Mesenchymal stem cell (in vitro differentiated cells and primary cell): ENCODE measurements around the gene PTH2.

Experiments used
- DNase-seq: peaks from one replicate; pipeline ENCODE4 v3.0.0-alpha.2; 2013
- H2AFZ ChIP-seq: one replicate; pipeline ENCODE4 v1.6.1; 2013; ENCODE audit warnings: low read depth, mild to moderate bottlenecking, control low read depth, inconsistent platforms, low read length, moderate library complexity
- H2AK5ac ChIP-seq: 2 replicates; pipeline ENCODE4 v1.6.1; 2013; ENCODE audit warnings: low read length, moderate library complexity, mild to moderate bottlenecking, inconsistent platforms; ENCODE audit not compliant: severe bottlenecking
- H2BK120ac ChIP-seq: one replicate; pipeline ENCODE4 v1.6.1; 2013; ENCODE audit warnings: low read depth, mild to moderate bottlenecking, inconsistent platforms, low read length, moderate library complexity
- H2BK12ac ChIP-seq, 2 experiments: one replicate each; pipeline ENCODE4 v1.6.1; 2013; ENCODE audit warnings: inconsistent platforms in 2 of 2, low read length in 2 of 2, mild to moderate bottlenecking in 2 of 2, moderate library complexity in 2 of 2, control low read depth in 1 of 2
- H2BK15ac ChIP-seq: one replicate; pipeline ENCODE4 v1.6.1; 2013; ENCODE audit warnings: mild to moderate bottlenecking, low read depth, inconsistent platforms; ENCODE audit not compliant: poor library complexity, severe bottlenecking
- H2BK5ac ChIP-seq: 2 replicates; pipeline ENCODE4 v1.6.1; 2013; ENCODE audit warnings: low read depth, mild to moderate bottlenecking, low read length, control low read depth, inconsistent platforms; ENCODE audit not compliant: poor library complexity, severe bottlenecking
- H3K14ac ChIP-seq, 2 experiments: one replicate each; pipeline ENCODE4 v1.6.1; 2013; ENCODE audit warnings: inconsistent platforms in 2 of 2, low read length in 2 of 2, control low read depth in 1 of 2, mild to moderate bottlenecking in 1 of 2, moderate library complexity in 1 of 2
- H3K18ac ChIP-seq, 2 experiments: one replicate each; pipeline ENCODE4 v1.6.1; 2013; ENCODE audit warnings: inconsistent platforms in 2 of 2, low read length in 2 of 2, control low read depth in 1 of 2, low read depth in 1 of 2, mild to moderate bottlenecking in 1 of 2
- H3K23ac ChIP-seq, 2 experiments: one replicate each; pipeline ENCODE4 v1.6.1; 2013; ENCODE audit warnings: inconsistent platforms in 2 of 2, low read length in 2 of 2, mild to moderate bottlenecking in 2 of 2, moderate library complexity in 2 of 2, control low read depth in 1 of 2
- H3K27ac ChIP-seq: 2 replicates; pipeline ENCODE4 v1.5.1; 2013; ENCODE audit warnings: mild to moderate bottlenecking, moderate library complexity, low read length, control low read depth, inconsistent platforms; ENCODE audit not compliant: poor library complexity, severe bottlenecking
- H3K27me3 ChIP-seq, 2 experiments: 2 replicates each; pipeline versions ENCODE4 v1.6.1 to v1.7.0; 2013; ENCODE audit warnings: low read length in 2 of 2, mild to moderate bottlenecking in 2 of 2, moderate library complexity in 2 of 2, control low read depth in 1 of 2, inconsistent platforms in 1 of 2; ENCODE audit not compliant: control insufficient read depth in 1 of 2, insufficient read depth in 1 of 2
- H3K36me3 ChIP-seq, 2 experiments: 2 replicates each; pipeline versions ENCODE4 v1.6.1 to v1.7.0; 2013; ENCODE audit warnings: low read length in 2 of 2, control low read depth in 1 of 2, inconsistent platforms in 1 of 2, low read depth in 1 of 2, mild to moderate bottlenecking in 1 of 2; ENCODE audit not compliant: insufficient read depth in 2 of 2, control insufficient read depth in 1 of 2
- H3K4ac ChIP-seq, 2 experiments: one replicate each; pipeline ENCODE4 v1.6.1; 2013; ENCODE audit warnings: inconsistent platforms in 2 of 2, low read length in 2 of 2, mild to moderate bottlenecking in 2 of 2, moderate library complexity in 2 of 2, control low read depth in 1 of 2, low read depth in 1 of 2
- H3K4me1 ChIP-seq: 2 replicates; pipeline ENCODE4 v1.6.1; 2013; ENCODE audit warnings: low read depth, low read length, control low read depth; ENCODE audit not compliant: control insufficient read depth, insufficient read depth
- H3K4me2 ChIP-seq: 2 replicates; pipeline ENCODE4 v1.6.1; 2013; ENCODE audit warnings: low read length, mild to moderate bottlenecking, inconsistent platforms; ENCODE audit not compliant: poor library complexity, severe bottlenecking
- H3K4me3 ChIP-seq, 2 experiments: 2 replicates each; pipeline versions ENCODE4 v1.5.1 to v1.7.0; 2013; ENCODE audit warnings: low read length in 2 of 2, mild to moderate bottlenecking in 2 of 2, control low read depth in 1 of 2, low read depth in 1 of 2; ENCODE audit not compliant: insufficient read depth in 1 of 2
- H3K79me1 ChIP-seq: replicated peaks from 2 replicates; pipeline ENCODE4 v1.6.1; 2013; ENCODE audit warnings: mild to moderate bottlenecking, control low read depth, low read length, inconsistent platforms; ENCODE audit not compliant: poor library complexity, severe bottlenecking
- H3K9ac ChIP-seq: 2 replicates; pipeline ENCODE4 v1.7.0; 2013; ENCODE audit warnings: mild to moderate bottlenecking, low read length, moderate library complexity
- H3K9me3 ChIP-seq: 2 replicates; pipeline ENCODE4 v1.7.0; 2013; ENCODE audit warnings: mild to moderate bottlenecking, low read length; ENCODE audit not compliant: control insufficient read depth
- H4K8ac ChIP-seq: one replicate; pipeline ENCODE4 v1.6.1; 2013; ENCODE audit warnings: inconsistent platforms, mild to moderate bottlenecking, low read length, moderate library complexity
- H4K91ac ChIP-seq: one replicate; pipeline ENCODE4 v1.6.1; 2013; ENCODE audit warnings: mild to moderate bottlenecking, low read length, inconsistent platforms
- WGBS: methylation state at CpG from one replicate; pipeline ENCODE4 v1.1.7; 2013; ENCODE audit warnings: mixed read lengths; 5-methylcytosine and 5-hydroxymethylcytosine counted together

Gene PTH2

DNA sequence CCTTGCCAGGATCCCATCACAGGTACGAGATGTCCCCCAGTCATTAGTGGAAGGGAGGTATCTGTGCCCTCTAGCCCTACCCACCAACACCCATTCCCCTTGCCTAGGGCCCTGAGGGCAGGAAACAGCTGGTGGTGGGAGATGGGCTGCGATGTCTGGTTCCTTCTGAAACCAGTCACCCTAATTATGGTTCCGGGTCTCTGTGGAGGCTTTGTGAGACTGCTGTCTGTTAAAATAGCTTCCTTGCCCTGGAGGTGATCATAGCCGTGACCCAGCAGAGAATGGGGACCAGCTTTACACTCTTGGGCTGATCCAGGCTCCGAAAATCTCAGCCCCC is 35.3 kb upstream of the PTH2 start:
- Histone ChIP-seq H3K9ac (peak overlapping the region; percentile 76), H3K4me1 (peaks cover 6% of the 10 kb centered on the region), H4K8ac (no peak overlapping the region), H3K4me3 (no peak overlapping the region), H3K27ac (no peak overlapping the region), H2BK5ac (no peak overlapping the region), H3K4me2 (no peak overlapping the region), H4K91ac (no peak overlapping the region), H3K9me3 (no peaks in the 10 kb centered on the region), H3K4ac (no peak overlapping the region), H3K23ac (no peak overlapping the region), H3K18ac (no peak overlapping the region), H2BK15ac (no peak overlapping the region), H3K79me1 (peaks cover 24% of the 10 kb centered on the region), H3K27me3 (no peaks in the 10 kb centered on the region), H2BK120ac (no peak overlapping the region), H3K36me3 (peaks cover 3 to 22% of the 10 kb centered on the region in 2 experiments), H2BK12ac (no peak overlapping the region), H2AK5ac (no peak overlapping the region), H2AFZ (no peak overlapping the region), H3K14ac (no peak overlapping the region)
- DNase-seq: no peak
- 98% methylated on average over 5 of the region's 5 CpGs for WGBS

DNA sequence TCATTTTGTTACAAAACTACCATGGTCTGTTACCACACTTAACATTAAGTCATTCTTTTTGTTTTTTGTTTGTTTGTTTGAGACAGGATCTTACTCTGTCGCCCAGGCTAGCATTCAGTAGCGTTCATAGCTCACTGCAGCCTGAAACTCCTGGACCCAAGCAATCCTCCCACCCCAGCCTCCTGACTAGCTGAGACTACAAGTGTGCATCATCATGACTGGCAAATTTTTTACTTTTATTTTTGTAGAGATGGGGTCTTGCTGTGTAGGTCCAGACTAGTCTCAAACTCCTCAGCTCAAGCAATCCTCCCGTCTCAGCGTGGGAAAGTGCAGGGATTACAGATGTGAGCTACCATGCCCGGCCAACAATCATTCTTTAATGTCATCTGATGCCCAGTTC is 33.1 kb upstream of the PTH2 start:
- H3K4me3 ChIP-seq: no peak overlapping the region
- no peak overlapping the region for H2BK5ac ChIP-seq
- no peak overlapping the region for H3K18ac ChIP-seq
- H4K91ac ChIP-seq: no peak overlapping the region
- no peak overlapping the region for H2BK120ac ChIP-seq
- H3K79me1 ChIP-seq: peaks cover 24% of the 10 kb centered on the region
- H2AFZ ChIP-seq: no peak overlapping the region
- H2AK5ac ChIP-seq: no peak overlapping the region
- no peak overlapping the region for H3K14ac ChIP-seq
- no peak overlapping the region for H2BK12ac ChIP-seq
- WGBS: 96% methylated on average over 5 of the region's 5 CpGs
- no peaks in the 10 kb centered on the region for H3K9me3 ChIP-seq
- peaks cover 6% of the 10 kb centered on the region for H3K4me1 ChIP-seq
- no peak overlapping the region for H3K23ac ChIP-seq
- H2BK15ac ChIP-seq: no peak overlapping the region
- H3K4ac ChIP-seq: no peak overlapping the region
- peak overlapping the region; percentile 79 for H3K9ac ChIP-seq
- H3K27ac ChIP-seq: no peak overlapping the region
- peaks cover 3 to 12% of the 10 kb centered on the region in 2 experiments for H3K36me3 ChIP-seq
- H4K8ac ChIP-seq: no peak overlapping the region
- H3K27me3 ChIP-seq: no peaks in the 10 kb centered on the region
- DNase-seq: no peak
- H3K4me2 ChIP-seq: no peak overlapping the region

DNA sequence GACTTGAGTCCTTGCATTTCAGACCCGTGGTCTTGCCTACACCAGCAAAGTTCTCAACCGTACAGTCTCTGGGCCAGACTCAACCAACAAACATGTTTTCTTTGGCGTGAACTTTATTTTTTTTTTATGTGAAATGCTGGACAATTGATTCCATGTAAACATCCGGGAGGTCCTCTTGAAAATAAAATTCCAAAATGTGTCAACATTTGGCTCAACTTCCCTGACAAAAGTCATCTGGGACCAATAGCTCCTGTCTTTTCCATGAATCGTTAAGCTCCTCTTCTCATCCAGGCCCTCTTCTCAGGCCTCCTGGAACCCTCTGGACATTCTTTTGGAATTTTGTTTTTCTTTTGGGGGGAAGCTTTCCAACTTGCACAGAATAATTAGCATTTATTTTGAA is 32.5 kb upstream of the PTH2 start:
- Histone ChIP-seq H2BK120ac (no peak overlapping the region), H3K4me1 (peaks cover 6% of the 10 kb centered on the region), H2AK5ac (no peak overlapping the region), H2BK15ac (no peak overlapping the region), H3K9me3 (no peaks in the 10 kb centered on the region), H2AFZ (no peak overlapping the region), H2BK12ac (no peak overlapping the region), H4K91ac (no peak overlapping the region), H3K9ac (peak overlapping the region; percentile 79), H3K4ac (no peak overlapping the region), H4K8ac (no peak overlapping the region), H3K18ac (no peak overlapping the region), H3K27me3 (no peaks in the 10 kb centered on the region), H3K23ac (no peak overlapping the region), H3K14ac (no peak overlapping the region), H3K4me3 (no peak overlapping the region), H3K36me3 (peaks cover 3 to 11% of the 10 kb centered on the region in 2 experiments), H3K27ac (no peak overlapping the region), H2BK5ac (no peak overlapping the region), H3K4me2 (no peak overlapping the region), H3K79me1 (peaks cover 24% of the 10 kb centered on the region)
- DNase-seq: no peak
- WGBS: 96% methylated on average over 5 of the region's 5 CpGs

DNA sequence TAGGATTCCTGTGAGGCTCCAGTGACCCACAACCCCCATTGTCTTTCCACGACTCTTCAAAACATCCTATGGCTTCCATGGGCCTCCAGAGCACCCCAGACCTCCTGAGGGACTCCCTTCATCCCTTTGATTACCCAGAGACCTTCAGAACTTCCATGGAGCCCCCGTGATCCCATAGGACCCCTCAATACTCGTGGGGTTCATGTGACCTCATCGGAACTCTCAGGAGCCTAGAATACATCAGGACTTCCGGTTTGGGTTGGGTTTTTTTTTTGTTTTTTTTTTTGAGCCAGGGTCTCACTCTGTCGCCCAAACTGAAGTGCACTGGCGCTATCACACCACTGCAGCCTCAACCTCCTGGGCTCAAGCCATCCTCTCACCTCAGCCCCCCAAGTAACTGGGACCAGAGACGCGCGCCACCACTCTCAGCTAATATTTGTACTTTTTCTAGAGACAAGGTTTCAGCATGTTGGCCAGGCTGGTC is 30.6 kb upstream of the PTH2 start:
- peak overlapping the region; percentile 67 for H3K4me2 ChIP-seq
- peaks cover 9% of the 10 kb centered on the region for H3K4me1 ChIP-seq
- 60% methylated on average over 7 of the region's 10 CpGs for WGBS
- peaks cover 6 to 13% of the 10 kb centered on the region in 2 experiments for H3K36me3 ChIP-seq
- no peak overlapping the region for H2AFZ ChIP-seq
- no peak overlapping the region for H4K91ac ChIP-seq
- H2BK5ac ChIP-seq: peak overlapping the region; percentile 74
- no peaks in the 10 kb centered on the region for H3K27me3 ChIP-seq
- no peak overlapping the region for H2BK12ac ChIP-seq
- no peak overlapping the region for H3K23ac ChIP-seq
- peak overlapping the region; percentile 85 to 90 for H3K4ac ChIP-seq
- no peak overlapping the region for H2BK15ac ChIP-seq
- peak overlapping the region; percentile 95 for H3K27ac ChIP-seq
- H2BK120ac ChIP-seq: no peak overlapping the region
- peak overlapping the region; percentile 98 for H3K9ac ChIP-seq
- H3K79me1 ChIP-seq: peaks cover 32% of the 10 kb centered on the region
- H3K4me3 ChIP-seq: peak overlapping the region; percentile 58 to 90
- peak overlapping the region in 1 of 2 experiments; percentile 76 for H3K18ac ChIP-seq
- H2AK5ac ChIP-seq: peak overlapping the region; percentile 54
- H3K9me3 ChIP-seq: no peaks in the 10 kb centered on the region
- H3K14ac ChIP-seq: no peak overlapping the region
- peak overlapping the region; percentile 95 for H4K8ac ChIP-seq
- DNase-seq: no peak
